Measurements from ENCODE around the gene KCNIP1.

KCNIP1 gene

GRCh38 chr5:170537451-170538095 lies 33.8 kb downstream of the KCNIP1 start:
- Histone ChIP-seq H3K27ac (ENCODE audit: extremely low read depth, low read depth, low read length) (no peak overlapping the region), H3K36me3 (ENCODE audit: control insufficient read depth in 2 of 2, insufficient read depth in 1 of 2, low read length in 2 of 2) (no peaks in the 10 kb centered on the region), H3K4me1 (ENCODE audit: control insufficient read depth, insufficient read depth, low read length) (0 out of 2 replicates have a peak, but pooled peaks cover 3% of the 10 kb centered on the region), H3K4me3 (ENCODE audit: low read depth, low read length) (no peak overlapping the region), H3K9me3 (ENCODE audit: control insufficient read depth, insufficient read depth, low read depth, low read length) (no peaks in the 10 kb centered on the region)
- TF ChIP-seq ZNF785 (tag by site-specific recombination; IDR thresholded peaks at IDR 0.05) = no peak
- TF ChIP-seq SCRT1 (tag by site-specific recombination; IDR thresholded peaks at IDR 0.05; ENCODE audit: borderline replicate concordance) = no peak
- TF ChIP-seq ZBTB21 (tag by site-specific recombination; IDR thresholded peaks at IDR 0.05) = no peak
- TF ChIP-seq ZNF501 (tag by site-specific recombination; IDR thresholded peaks at IDR 0.05) = no peak
- TF ChIP-seq ZNF571 (tag by site-specific recombination; IDR thresholded peaks at IDR 0.05) = no peak
- TF ChIP-seq ZNF433 (tag by site-specific recombination; IDR thresholded peaks at IDR 0.05; ENCODE audit: low read depth) = no peak
- TF ChIP-seq ZNF530 (tag by site-specific recombination; IDR thresholded peaks at IDR 0.05; ENCODE audit: low read depth) = no peak
- no peak for TF ChIP-seq ZNF280D (tag by site-specific recombination; IDR thresholded peaks at IDR 0.05)
- no peak for TF ChIP-seq ZNF514 (tag by site-specific recombination; IDR thresholded peaks at IDR 0.05)
- TF ChIP-seq ZNF202 (tag by site-specific recombination; IDR thresholded peaks at IDR 0.05; ENCODE audit: borderline replicate concordance) = no peak
- TF ChIP-seq ZNF707 (tag by site-specific recombination; IDR thresholded peaks at IDR 0.05) = no peak
- TF ChIP-seq ZNF555 (tag by site-specific recombination; conservative IDR thresholded peaks at IDR 0.05) = no peak
- no peak for TF ChIP-seq ZNF558 (tag by site-specific recombination; IDR thresholded peaks at IDR 0.05)
- TF ChIP-seq ZNF561 (tag by site-specific recombination; IDR thresholded peaks at IDR 0.05; ENCODE audit: borderline replicate concordance) = no peak
- no peak for TF ChIP-seq ZNF660 (tag by site-specific recombination; IDR thresholded peaks at IDR 0.05)
- no peak for TF ChIP-seq PRDM10 (tag by site-specific recombination; IDR thresholded peaks at IDR 0.05)
- TF ChIP-seq ZNF140 (tag by site-specific recombination; IDR thresholded peaks at IDR 0.05) = no peak
- no peak for TF ChIP-seq RBAK (tag by site-specific recombination; IDR thresholded peaks at IDR 0.05)
- POLR2A ChIA-PET = no interaction called here
- CTCF ChIA-PET = interaction anchor here (0.6 to 0.7 kb wide), 2 partner anchors 103 to 312 kb away, joined by 3 to 4 read pairs; no protein-coding TSS in a partner anchor

- CTCF ChIA-PET = interaction anchor here (0.6 to 0.7 kb wide), 2 partner anchors 103 to 313 kb away, joined by 3 to 4 read pairs; no protein-coding TSS in a partner anchor
- Histone ChIP-seq H3K36me3 (ENCODE audit: control insufficient read depth in 2 of 2, insufficient read depth in 1 of 2, low read length in 2 of 2) (no peaks in the 10 kb centered on the region), H3K4me3 (ENCODE audit: low read depth, low read length) (no peak overlapping the region), H3K4me1 (ENCODE audit: control insufficient read depth, insufficient read depth, low read length) (0 out of 2 replicates have a peak, but pooled peaks cover 3% of the 10 kb centered on the region), H3K27ac (ENCODE audit: extremely low read depth, low read depth, low read length) (no peak overlapping the region), H3K9me3 (ENCODE audit: control insufficient read depth, insufficient read depth, low read depth, low read length) (no peaks in the 10 kb centered on the region)
- TF ChIP-seq ZNF350 (tag by site-specific recombination; IDR thresholded peaks at IDR 0.05) (no peak), ZBTB17 (tag by site-specific recombination; IDR thresholded peaks at IDR 0.05) (no peak), ZNF76 (tag by site-specific recombination; IDR thresholded peaks at IDR 0.05; ENCODE audit: borderline replicate concordance, low read depth) (no peak)
- POLR2A ChIA-PET = no interaction called here
Measured at GRCh38 chr5:170538096-170538465, 34.3 kb downstream of the KCNIP1 start.

Measured in HEK293 (cell line).